Hair follicle dermal papilla cell (primary cell): ENCODE results near the gene HEYL. TPM values are rescaled to one million over a fixed set of nuclear protein-coding genes. Genes with fewer than 3 reads are reported as not detected.

ENCODE experiments used
- total RNA-seq: library from RNA; depleted of rRNA; stranded (reverse); fragments of >200 nt; gene quantifications from 2 replicates; pipeline ENCODE4 v1.2.3, GENCODE V29; 2012

Gene HEYL
- under 0.01 and 0.16 TPM in 2 replicates for total RNA-seq

DNA sequence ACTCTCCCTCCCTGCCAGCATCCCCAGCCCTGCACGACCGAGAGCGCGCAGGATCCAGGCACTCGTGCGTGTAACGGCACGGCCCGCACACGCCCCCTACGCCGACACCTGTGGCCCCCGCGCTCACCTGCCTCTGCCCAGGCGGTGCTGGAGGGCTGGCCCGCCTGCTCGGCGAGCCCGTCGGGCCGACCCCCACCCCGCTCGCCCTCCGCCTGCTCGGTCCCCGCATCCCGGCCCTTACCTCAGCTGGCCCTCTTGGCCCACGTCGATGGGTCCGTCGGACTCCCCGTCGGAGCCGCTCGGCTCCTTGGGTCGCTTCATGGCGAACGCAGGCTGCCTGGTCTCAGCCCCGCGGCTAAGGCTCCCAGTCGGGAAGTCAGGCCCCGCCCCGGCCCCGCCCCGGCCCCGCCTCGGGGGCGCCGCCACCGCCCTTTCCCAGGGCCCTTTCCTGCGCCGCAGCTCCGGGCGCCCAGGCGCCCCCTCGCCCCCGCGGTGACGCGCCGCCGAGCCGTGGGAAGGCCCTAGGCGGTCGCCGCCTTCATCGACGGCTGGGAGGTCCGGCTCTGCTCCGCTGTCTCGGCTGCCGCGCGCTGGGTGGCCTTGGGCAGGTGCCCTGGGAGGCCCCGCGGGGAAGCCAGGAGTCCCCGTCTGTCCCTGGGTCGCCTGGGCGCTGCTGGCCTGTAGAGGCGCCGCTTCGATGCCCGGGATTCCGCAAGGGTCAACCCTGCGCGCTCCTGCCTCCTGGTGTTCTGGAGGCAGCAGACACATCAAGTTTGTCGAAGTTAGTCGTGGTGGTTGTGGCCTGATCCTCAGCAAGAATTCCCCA, at the start of gene HEYL:
TSS of gene HEYL (minus strand) at position 339 of the 826 bp plus-strand sequence. CDS start at position 321, 18 bp downstream.

DNA sequence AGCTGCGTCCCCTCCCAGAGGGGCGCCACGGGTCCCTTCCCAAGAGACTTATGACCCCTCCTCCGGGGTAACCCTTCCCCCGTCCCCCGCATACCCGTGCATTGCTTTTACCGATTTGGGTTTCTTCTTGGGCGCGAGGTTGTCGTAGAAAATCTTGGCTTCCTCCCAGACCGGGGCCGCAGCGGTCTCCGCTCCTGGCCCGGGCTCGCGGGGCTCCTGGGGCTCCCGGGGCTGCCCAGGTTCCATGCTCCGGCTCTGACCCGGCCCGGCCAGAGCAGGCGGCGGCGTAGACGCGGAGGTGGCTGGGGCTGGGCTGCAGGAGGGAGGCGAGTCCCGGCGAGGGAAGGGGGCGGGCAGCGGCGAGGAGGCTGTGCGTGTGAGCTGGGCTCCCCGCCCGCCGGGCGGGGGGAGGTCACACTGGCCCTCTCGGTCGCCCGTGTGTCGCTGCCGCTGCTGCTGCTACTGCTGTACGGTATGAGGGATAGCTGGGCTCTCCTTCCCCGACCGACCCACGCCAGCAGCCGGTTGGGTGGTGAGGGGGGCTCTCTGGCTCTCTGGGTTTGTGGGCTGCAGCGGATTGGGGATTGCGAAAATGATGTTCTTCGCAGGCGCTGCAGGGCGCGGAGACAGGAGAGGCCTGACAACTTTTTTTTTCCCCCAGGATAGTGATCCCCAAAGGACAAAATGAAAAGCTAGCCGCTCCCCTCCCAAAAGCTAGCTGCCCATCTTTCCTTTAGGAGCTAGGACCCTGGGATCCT, 32.5 kb upstream of the HEYL start, which contains the start of gene NT5C1A:
TSS of gene NT5C1A (minus strand) at position 315 of the 758 bp plus-strand sequence. CDS start at position 246, 69 bp downstream.

Other genes starting within 250 kb of the HEYL start
- 0.12 and 0.16 TPM in 2 replicates for gene BMP8A, start 148.0 kb downstream of the HEYL start, total RNA-seq
- gene PABPC4, start 62.9 kb downstream of the HEYL start, total RNA-seq: 96.4 and 129 TPM in 2 replicates
- gene NT5C1A, start 32.5 kb upstream of the HEYL start, total RNA-seq: not detected in 2 replicates
- not detected in 2 replicates for gene HPCAL4, start 51.8 kb upstream of the HEYL start, total RNA-seq
- 26.3 and 26.7 TPM in 2 replicates for gene PPIE, start 99.2 kb upstream of the HEYL start, total RNA-seq
- 1.8 and 2.7 TPM in 2 replicates for gene OXCT2, start 131.7 kb upstream of the HEYL start, total RNA-seq
- gene BMP8B, start 149.2 kb upstream of the HEYL start, total RNA-seq: not detected in 2 replicates
- gene TRIT1, start 243.9 kb upstream of the HEYL start, total RNA-seq: 16.2 and 31.2 TPM in 2 replicates